Stimulated activated CD4-positive, alpha-beta T cell treated with anti-CD3 and anti-CD28 coated beads, TNF-alpha, amount 100 ng/mL, for 4 hours (primary cell): ENCODE measurements around the gene TMEM94.
"Not testable (repeated sequence)": the region's sequence is repeated elsewhere in the genome, so short reads cannot be mapped to it uniquely, and the experiment has no call there.

Experiments
- DNase-seq, 3 experiments: peaks; one replicate each; pipeline ENCODE4 v3.0.0-alpha.2; 2020; ENCODE audit warnings: low read depth in 3 of 3

Gene TMEM94

GRCh38 chr17:75456417-75457046, at the start of gene TMEM94:
TSS of gene TMEM94 (plus strand) at chr17:75456635. CDS start at chr17:75471906, 15,271 bp downstream.
- peak; percentile 65 to 87 (median 82) for DNase-seq

- no peak for DNase-seq
Measured at GRCh38 chr17:75407655-75408352, 48.6 kb upstream of the TMEM94 start.

GRCh38 chr17:75410141-75410540, 46.3 kb upstream of the TMEM94 start:
- no peak for DNase-seq

- DNase-seq: no peak
Measured at GRCh38 chr17:75411328-75412067, 44.9 kb upstream of the TMEM94 start.

GRCh38 chr17:75412455-75413317, 43.7 kb upstream of the TMEM94 start:
- DNase-seq: peak in 2 of 3 experiments; percentile 47 to 48

GRCh38 chr17:75414488-75414887, 41.9 kb upstream of the TMEM94 start:
- DNase-seq: no peak

- no peak for DNase-seq
Measured at GRCh38 chr17:75416006-75416405, 40.4 kb upstream of the TMEM94 start.

GRCh38 chr17:75417054-75417580, 39.3 kb upstream of the TMEM94 start:
- no peak for DNase-seq

- DNase-seq: no peak
Measured at GRCh38 chr17:75418531-75418930, 37.9 kb upstream of the TMEM94 start.

GRCh38 chr17:75428543-75429469, 27.6 kb upstream of the TMEM94 start:
- DNase-seq: no peak

- DNase-seq: no peak
Measured at GRCh38 chr17:75430159-75430974, 26.1 kb upstream of the TMEM94 start.

- no peak for DNase-seq
Measured at GRCh38 chr17:75433218-75433783, 23.1 kb upstream of the TMEM94 start.

- not testable (repeated sequence) for DNase-seq
Measured at GRCh38 chr17:75434433-75434832, 22.0 kb upstream of the TMEM94 start.

- not testable (repeated sequence) for DNase-seq
Measured at GRCh38 chr17:75437404-75437803, 19.0 kb upstream of the TMEM94 start.

GRCh38 chr17:75439287-75439686, 17.1 kb upstream of the TMEM94 start:
- DNase-seq: no peak

- no peak for DNase-seq
Measured at GRCh38 chr17:75440738-75441448, 15.5 kb upstream of the TMEM94 start.

- DNase-seq: no peak
Measured at GRCh38 chr17:75442168-75443103, 14.0 kb upstream of the TMEM94 start.
